Ovary (tissue), 9 donors: Measurements from ENCODE around the gene C16orf95. TPM values are rescaled to one million over a fixed set of nuclear protein-coding genes. Genes with fewer than 3 reads are reported as not detected.

Experiments used
- DNase-seq, 5 donors: peaks; one replicate each; pipeline ENCODE4 v3.0.0-alpha.2; 2019 to 2020
- H3K27ac ChIP-seq, 2 donors: fragments of 200-600 bp; one replicate each; pipeline versions ENCODE4 v1.5.1 to v1.8.0; 2019 to 2022
- H3K27me3 ChIP-seq: fragments of 200-600 bp; one replicate; pipeline ENCODE4 v1.8.0; 2022
- H3K36me3 ChIP-seq: fragments of 200-600 bp; sonication (generic); one replicate; pipeline ENCODE4 v1.5.1; 2019
- H3K4me1 ChIP-seq: one replicate; pipeline ENCODE4 v1.8.1; 2013; ENCODE audit warnings: mild to moderate bottlenecking, moderate library complexity; ENCODE audit not compliant: insufficient read depth
- H3K4me3 ChIP-seq: fragments of 200-600 bp; sonication (generic); one replicate; pipeline ENCODE4 v1.5.1; 2017
- H3K9me3 ChIP-seq, 2 donors: fragments of 200-600 bp in 1 of 2; sonication (generic) in 1 of 2; one replicate each; pipeline versions ENCODE4 v1.5.1 to v1.8.1; 2013 to 2019; ENCODE audit warnings: mild to moderate bottlenecking in 1 of 2, moderate library complexity in 1 of 2
- EP300 ChIP-seq: sonication (generic); formaldehyde crosslinking; IDR thresholded peaks from one replicate; pipeline ENCODE4 v1.6.1; 2017; ENCODE audit warnings: antibody characterized with exemption
- POLR2A ChIP-seq: fragments of 450-650 bp; IDR thresholded peaks from one replicate; pipeline ENCODE4 v1.6.1; 2017; ENCODE audit warnings: antibody characterized with exemption, mild to moderate bottlenecking, moderate library complexity
- WGBS, 3 donors: extraction: QIAGEN DNeasy Blood & Tissue Kit in 1 of 3; methylation state at CpG; one replicate each; pipeline versions ENCODE4 v1.1.5 to v1.1.7; 2013 to 2017; 5-methylcytosine and 5-hydroxymethylcytosine counted together
- intact Hi-C, 4 donors: fragments of 100-400 bp; cut with DNase I; formaldehyde crosslinking; loops; one replicate each; pipeline versions ENCODE4 v1.11.0 to v1.15.1; 2022 to 2023
- polyA plus RNA-seq, 2 donors: library from polyadenylated mRNA; stranded (reverse); fragments of 200-250 nt in 1 of 2; fragments of 350-450 nt in 1 of 2; fragmentation: Illumina TruSeq in 1 of 2; extraction: RNeasy Lipid Tissue Mini Kit (QIAGEN cat#74804) in 1 of 2; gene quantifications; one replicate each; pipeline ENCODE4 v1.2.3, GENCODE V29; 2013 to 2014
- total RNA-seq, 7 donors: library from RNA; depleted of rRNA in 2 of 7; stranded (reverse); fragments of >200 nt in 2 of 7; fragmentation: NEBNext Ultra II Directional in 3 of 7; extraction: Animal tissue kit (Norgen Biotek cat#: 25700) in 3 of 7; gene quantifications; one replicate each; pipeline versions ENCODE4 v1.1.0 to v1.2.4, GENCODE V29; 2016 to 2023
- TF ChIP-seq, protein P1 (sequence below), 3 donors: fragments of 450-650 bp in 2 of 3; fragments of 200-600 bp in 1 of 3; IDR thresholded peaks; one replicate each; pipeline versions ENCODE4 v1.5.1 to v1.8.0; 2016 to 2022; ENCODE audit warnings: antibody characterized with exemption in 3 of 3, mild to moderate bottlenecking in 1 of 3
- donor health status: DM: no; HTN: no; CAD: no; lungs with moderate emphysema.
- donor health status: DM: no; HTN: no; CAD: no.
- donor health status: Bipolar disorder and iron deficiency.
- donor health status: DM: yes; HTN: yes; CAD: no.
- donor health status: DM: no; HTN: no; CAD: no.
- donor health status: DM: yes; HTN: yes; CAD: no.

The C16orf95 gene
- total and polyA plus RNA-seq, 9 donors: 1.0 to 6.1 (median 2.7) TPM

DNA sequence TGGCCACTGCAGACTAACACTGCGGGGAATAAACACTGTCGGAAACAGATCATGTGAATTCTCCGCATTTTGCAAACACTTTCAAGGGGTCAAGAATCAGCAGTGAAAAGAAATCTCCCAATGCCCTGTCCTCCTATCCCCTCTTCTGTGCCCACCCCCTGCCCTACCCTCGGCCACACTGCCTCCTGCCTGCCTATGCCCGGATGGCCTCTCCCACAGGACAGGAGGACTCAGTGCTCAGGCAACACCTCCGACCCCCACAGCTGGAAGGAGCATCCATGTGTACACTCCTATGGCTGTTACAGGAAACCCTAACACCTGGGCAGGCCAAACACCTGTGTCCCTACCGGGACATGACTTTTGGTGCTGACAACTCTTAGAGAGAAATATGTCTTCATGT is 41.9 kb upstream of the C16orf95 start:
- peaks cover 2% of the 10 kb centered on the region for H3K4me1 ChIP-seq
- no peaks in the 10 kb centered on the region for H3K9me3 ChIP-seq
- no peak overlapping the region for H3K27ac ChIP-seq
- WGBS, 3 donors: 92% methylated on average over 7 of the region's 7 CpGs
- no peak overlapping the region for H3K4me3 ChIP-seq
- TF ChIP-seq POLR2A (no peak), EP300 (no peak)
- TF ChIP-seq, protein P1, sequence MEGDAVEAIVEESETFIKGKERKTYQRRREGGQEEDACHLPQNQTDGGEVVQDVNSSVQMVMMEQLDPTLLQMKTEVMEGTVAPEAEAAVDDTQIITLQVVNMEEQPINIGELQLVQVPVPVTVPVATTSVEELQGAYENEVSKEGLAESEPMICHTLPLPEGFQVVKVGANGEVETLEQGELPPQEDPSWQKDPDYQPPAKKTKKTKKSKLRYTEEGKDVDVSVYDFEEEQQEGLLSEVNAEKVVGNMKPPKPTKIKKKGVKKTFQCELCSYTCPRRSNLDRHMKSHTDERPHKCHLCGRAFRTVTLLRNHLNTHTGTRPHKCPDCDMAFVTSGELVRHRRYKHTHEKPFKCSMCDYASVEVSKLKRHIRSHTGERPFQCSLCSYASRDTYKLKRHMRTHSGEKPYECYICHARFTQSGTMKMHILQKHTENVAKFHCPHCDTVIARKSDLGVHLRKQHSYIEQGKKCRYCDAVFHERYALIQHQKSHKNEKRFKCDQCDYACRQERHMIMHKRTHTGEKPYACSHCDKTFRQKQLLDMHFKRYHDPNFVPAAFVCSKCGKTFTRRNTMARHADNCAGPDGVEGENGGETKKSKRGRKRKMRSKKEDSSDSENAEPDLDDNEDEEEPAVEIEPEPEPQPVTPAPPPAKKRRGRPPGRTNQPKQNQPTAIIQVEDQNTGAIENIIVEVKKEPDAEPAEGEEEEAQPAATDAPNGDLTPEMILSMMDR (IDR thresholded peaks at IDR 0.05): no peak
- intact Hi-C loops: no loop called here
- no peaks in the 10 kb centered on the region for H3K27me3 ChIP-seq
- no peaks in the 10 kb centered on the region for H3K36me3 ChIP-seq
- DNase-seq: no peak

DNA sequence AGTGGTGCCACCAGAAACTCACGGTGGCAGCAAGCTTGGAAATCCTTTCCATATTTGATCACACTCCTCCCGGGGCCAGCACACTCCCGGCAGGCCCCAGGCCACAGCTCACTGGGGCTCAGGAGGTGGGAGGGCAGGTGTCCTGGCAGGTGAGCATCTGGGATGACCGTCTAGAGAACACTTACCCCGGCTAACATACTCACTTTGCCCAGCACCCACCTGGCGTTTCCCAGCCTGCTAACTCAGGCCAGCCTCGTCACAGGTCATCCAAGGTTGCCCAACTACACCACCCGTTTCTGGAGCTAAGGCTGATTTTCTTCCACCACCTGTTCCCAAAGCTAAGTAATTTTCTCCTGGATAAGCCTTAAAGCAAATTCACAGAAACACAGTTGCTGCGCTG is 41.5 kb upstream of the C16orf95 start:
- Histone ChIP-seq H3K36me3 (no peaks in the 10 kb centered on the region), H3K4me1 (no peaks in the 10 kb centered on the region), H3K4me3 (no peak overlapping the region), H3K27ac (no peak overlapping the region), H3K9me3 (no peaks in the 10 kb centered on the region), H3K27me3 (no peaks in the 10 kb centered on the region)
- intact Hi-C loops: no loop called here
- no peak for DNase-seq
- TF ChIP-seq, protein P1 (IDR thresholded peaks at IDR 0.05): no peak
- no peak for TF ChIP-seq POLR2A
- 80 to 82% (median 81%) methylated on average over 9 of the region's 9 CpGs for WGBS, 3 donors

DNA sequence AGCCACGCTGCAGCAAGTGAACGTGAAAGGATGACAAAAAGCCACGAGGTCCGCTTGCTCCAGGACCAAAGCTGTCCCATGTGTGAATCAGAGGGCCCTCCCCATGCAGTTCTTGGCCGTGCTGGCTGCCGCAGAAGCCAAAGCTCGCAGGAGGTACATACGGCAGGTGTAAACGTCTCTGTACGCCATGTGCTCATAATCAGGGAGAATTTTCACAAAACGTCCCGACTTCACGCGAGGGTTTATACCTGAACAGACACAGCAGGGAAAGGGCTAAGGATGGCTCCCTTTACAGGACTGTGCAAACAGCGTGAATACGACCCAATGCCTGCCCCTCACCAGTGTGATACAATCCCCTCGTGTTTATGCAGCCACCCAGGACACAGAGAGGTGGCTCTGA is 41.1 kb upstream of the C16orf95 start:
- Histone ChIP-seq H3K4me1 (no peaks in the 10 kb centered on the region), H3K27me3 (no peaks in the 10 kb centered on the region), H3K4me3 (no peak overlapping the region), H3K27ac (no peak overlapping the region), H3K9me3 (no peaks in the 10 kb centered on the region), H3K36me3 (no peaks in the 10 kb centered on the region)
- TF ChIP-seq EP300 (no peak), POLR2A (no peak)
- TF ChIP-seq, protein P1 (IDR thresholded peaks at IDR 0.05): no peak
- DNase-seq: no peak
- 89 to 92% (median 91%) methylated on average over 17 of the region's 17 CpGs for WGBS, 3 donors
- intact Hi-C loops: no loop called here

GRCh38 chr16:87356491-87356853 is 39.3 kb upstream of the C16orf95 start:
- WGBS, 3 donors: 92 to 95% (median 93%) methylated on average over 8 of the region's 8 CpGs
- Histone ChIP-seq H3K27me3 (no peaks in the 10 kb centered on the region), H3K27ac (no peak overlapping the region), H3K9me3 (no peaks in the 10 kb centered on the region), H3K4me1 (no peaks in the 10 kb centered on the region), H3K36me3 (no peaks in the 10 kb centered on the region), H3K4me3 (no peak overlapping the region)
- intact Hi-C loops: no loop called here
- no peak for DNase-seq
- TF ChIP-seq POLR2A: no peak
- TF ChIP-seq, protein P1 (IDR thresholded peaks at IDR 0.05): no peak
- TF ChIP-seq EP300: no peak

GRCh38 chr16:87353613-87354012 is 36.4 kb upstream of the C16orf95 start:
- no peak for DNase-seq
- H3K9me3 ChIP-seq: no peaks in the 10 kb centered on the region
- H3K36me3 ChIP-seq: no peaks in the 10 kb centered on the region

More at GRCh38 chr16:87353613-87354012, 36.4 kb upstream of the C16orf95 start:
- intact Hi-C loops: no loop called here
- no peak overlapping the region for H3K27ac ChIP-seq
- no peak for TF ChIP-seq EP300
- TF ChIP-seq, protein P1 (IDR thresholded peaks at IDR 0.05): no peak
- TF ChIP-seq POLR2A: no peak
- WGBS, 3 donors: 90 to 93% (median 91%) methylated on average over 17 of the region's 17 CpGs
- H3K4me1 ChIP-seq: no peaks in the 10 kb centered on the region
- H3K27me3 ChIP-seq: no peaks in the 10 kb centered on the region
- no peak overlapping the region for H3K4me3 ChIP-seq
